ENCODE results near the gene COL18A1. TPM values are rescaled to one million over a fixed set of nuclear protein-coding genes. Genes with fewer than 3 reads are reported as not detected.

COL18A1 gene
- polyA plus RNA-seq, 1 experiment, result 25.3 TPM

DNA sequence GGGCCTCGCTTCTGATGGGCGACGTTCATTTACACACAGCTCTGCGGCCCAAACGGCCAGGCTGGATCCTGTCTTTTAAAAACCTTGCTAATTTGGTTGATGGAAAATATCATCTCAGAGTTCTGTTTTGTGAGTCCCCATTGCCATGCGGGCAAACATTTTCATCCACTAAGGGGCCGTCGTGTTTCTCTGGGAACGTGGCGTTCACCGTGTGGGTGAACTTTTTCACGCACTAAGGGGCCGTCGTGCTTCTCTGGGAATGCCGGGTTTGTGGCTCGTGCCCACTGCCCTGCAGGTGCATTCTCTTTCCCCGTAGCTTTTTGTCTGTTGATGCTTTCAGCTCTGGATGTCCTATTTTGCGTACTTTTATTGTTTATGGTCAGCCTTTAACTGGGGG, 6.8 kb downstream of the COL18A1 start:
- ChIA-PET POLR2A (interaction anchor here (0.7 kb wide), 1 partner anchor 117 kb away, joined by 8 read pairs; no protein-coding TSS in a partner anchor), CTCF (interaction anchor here (1.0 kb wide), 1 partner anchor 103 kb away, joined by 3 read pairs; no protein-coding TSS in a partner anchor)
- TF ChIP-seq, protein P1, sequence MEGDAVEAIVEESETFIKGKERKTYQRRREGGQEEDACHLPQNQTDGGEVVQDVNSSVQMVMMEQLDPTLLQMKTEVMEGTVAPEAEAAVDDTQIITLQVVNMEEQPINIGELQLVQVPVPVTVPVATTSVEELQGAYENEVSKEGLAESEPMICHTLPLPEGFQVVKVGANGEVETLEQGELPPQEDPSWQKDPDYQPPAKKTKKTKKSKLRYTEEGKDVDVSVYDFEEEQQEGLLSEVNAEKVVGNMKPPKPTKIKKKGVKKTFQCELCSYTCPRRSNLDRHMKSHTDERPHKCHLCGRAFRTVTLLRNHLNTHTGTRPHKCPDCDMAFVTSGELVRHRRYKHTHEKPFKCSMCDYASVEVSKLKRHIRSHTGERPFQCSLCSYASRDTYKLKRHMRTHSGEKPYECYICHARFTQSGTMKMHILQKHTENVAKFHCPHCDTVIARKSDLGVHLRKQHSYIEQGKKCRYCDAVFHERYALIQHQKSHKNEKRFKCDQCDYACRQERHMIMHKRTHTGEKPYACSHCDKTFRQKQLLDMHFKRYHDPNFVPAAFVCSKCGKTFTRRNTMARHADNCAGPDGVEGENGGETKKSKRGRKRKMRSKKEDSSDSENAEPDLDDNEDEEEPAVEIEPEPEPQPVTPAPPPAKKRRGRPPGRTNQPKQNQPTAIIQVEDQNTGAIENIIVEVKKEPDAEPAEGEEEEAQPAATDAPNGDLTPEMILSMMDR (IDR thresholded peaks at IDR 0.05; ENCODE audit: low read depth, low read length), result no peak

DNA sequence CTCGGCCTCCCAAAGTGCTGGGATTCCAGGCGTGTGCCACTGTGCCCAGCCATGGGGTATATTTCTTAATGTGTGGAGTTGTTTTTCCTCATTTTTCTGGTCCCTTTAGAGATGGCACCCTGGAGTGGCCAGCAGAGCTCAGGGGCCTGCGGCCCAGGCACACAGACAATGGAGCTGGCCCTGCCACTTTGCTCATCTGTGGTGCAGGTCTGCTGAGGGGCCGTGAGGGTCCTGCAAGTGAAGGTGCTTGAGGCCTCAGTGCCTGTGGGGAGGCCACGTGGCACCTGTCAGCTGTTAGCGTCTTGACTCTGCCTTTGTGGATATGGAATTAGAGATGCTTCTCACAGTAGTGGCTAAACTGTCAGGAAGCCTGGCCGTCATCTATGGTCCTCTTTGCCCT, 7.5 kb downstream of the COL18A1 start:
- no peak for DNase-seq (ENCODE audit: low read depth, low spot score)
- CTCF ChIA-PET, result interaction anchor here (0.6 to 1.0 kb wide), 2 partner anchors 37 to 103 kb away, joined by 3 read pairs; no protein-coding TSS in a partner anchor
- TF ChIP-seq, protein P1 (IDR thresholded peaks at IDR 0.05; ENCODE audit: low read depth, low read length), result no peak
- no peak overlapping the region for H3K27ac ChIP-seq (ENCODE audit: low read depth, low read length)
- H3K4me3 ChIP-seq (ENCODE audit: low read depth, low read length), result no peak overlapping the region
- POLR2A ChIA-PET, result no interaction called here
- no peaks in the 10 kb centered on the region for H3K27me3 ChIP-seq (ENCODE audit: control insufficient read depth, insufficient read depth, low read length)
- H3K9me3 ChIP-seq (ENCODE audit: control insufficient read depth, insufficient read depth, low read length), result no peaks in the 10 kb centered on the region

More for the DNA sequence above, 6.8 kb downstream of the COL18A1 start:
- Histone ChIP-seq H3K27ac (ENCODE audit: low read depth, low read length) (no peak overlapping the region), H3K27me3 (ENCODE audit: control insufficient read depth, insufficient read depth, low read length) (no peaks in the 10 kb centered on the region), H3K9me3 (ENCODE audit: control insufficient read depth, insufficient read depth, low read length) (no peaks in the 10 kb centered on the region), H3K4me3 (ENCODE audit: low read depth, low read length) (no peak overlapping the region)
- DNase-seq (ENCODE audit: low read depth, low spot score), result no peak

DNA sequence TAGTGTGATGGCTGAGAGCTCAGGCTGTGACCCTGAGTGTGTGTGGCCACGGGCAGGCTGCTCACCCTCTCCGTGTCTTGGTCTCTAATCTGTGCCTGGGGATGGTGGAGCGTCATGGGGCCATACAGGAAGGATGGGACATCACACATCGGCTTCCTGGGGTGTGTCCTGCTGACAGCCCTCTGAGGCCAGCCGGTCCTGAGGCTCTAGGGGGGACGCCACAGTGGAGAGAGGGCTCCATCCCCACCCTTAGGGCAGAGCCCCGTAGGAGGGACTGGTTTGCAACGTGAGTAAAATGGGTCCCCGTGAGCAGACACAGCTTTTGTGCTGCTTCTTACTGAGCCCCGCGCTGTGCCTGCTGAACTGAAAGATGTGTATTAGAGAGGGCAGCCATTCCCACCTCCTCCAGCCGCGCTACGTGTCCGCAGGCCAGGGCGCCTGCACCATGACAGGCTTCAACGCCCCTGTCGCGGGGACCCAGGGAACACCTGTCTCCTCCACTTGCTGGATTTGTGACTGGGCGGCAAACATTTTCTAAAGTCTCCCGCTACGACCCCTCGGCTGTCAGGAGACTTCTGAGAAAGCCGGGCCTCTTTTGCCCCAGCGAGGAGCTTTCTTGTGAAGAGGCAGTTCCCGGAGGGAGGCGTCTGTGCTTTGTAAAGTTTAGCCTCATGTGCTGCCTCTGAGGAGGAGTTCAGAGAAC, 8.1 kb downstream of the COL18A1 start:
- CTCF ChIA-PET, result interaction anchor here (0.6 kb wide), 1 partner anchor 36 kb away, joined by 3 read pairs; no protein-coding TSS in a partner anchor
- H3K27ac ChIP-seq (ENCODE audit: low read depth, low read length), result no peak overlapping the region
- TF ChIP-seq, protein P1 (IDR thresholded peaks at IDR 0.05; ENCODE audit: low read depth, low read length), result no peak
- DNase-seq (ENCODE audit: low read depth, low spot score), result no peak
- POLR2A ChIA-PET, result no interaction called here
- H3K9me3 ChIP-seq (ENCODE audit: control insufficient read depth, insufficient read depth, low read length), result no peaks in the 10 kb centered on the region; the same call in 1 of the 2 replicates
- H3K4me3 ChIP-seq (ENCODE audit: low read depth, low read length), result no peak overlapping the region
- H3K27me3 ChIP-seq (ENCODE audit: control insufficient read depth, insufficient read depth, low read length), result no peaks in the 10 kb centered on the region

- TF ChIP-seq, protein P1 (IDR thresholded peaks at IDR 0.05; ENCODE audit: low read depth, low read length), result no peak
- ChIA-PET CTCF (no interaction called here), POLR2A (no interaction called here)
- H3K27me3 ChIP-seq (ENCODE audit: control insufficient read depth, insufficient read depth, low read length), result no peaks in the 10 kb centered on the region
- no peak overlapping the region for H3K27ac ChIP-seq (ENCODE audit: low read depth, low read length)
- DNase-seq (ENCODE audit: low read depth, low spot score), result no peak
- no peak overlapping the region for H3K4me3 ChIP-seq (ENCODE audit: low read depth, low read length)
- H3K9me3 ChIP-seq (ENCODE audit: control insufficient read depth, insufficient read depth, low read length), result no peaks in the 10 kb centered on the region; the same call in 1 of the 2 replicates
These were observed 9.0 kb downstream of the COL18A1 start for GRCh38 chr21:45413922-45414321.

- no peak overlapping the region for H3K27ac ChIP-seq (ENCODE audit: low read depth, low read length)
- ChIA-PET CTCF (no interaction called here), POLR2A (no interaction called here)
- H3K27me3 ChIP-seq (ENCODE audit: control insufficient read depth, insufficient read depth, low read length), result no peaks in the 10 kb centered on the region
- no peak for DNase-seq (ENCODE audit: low read depth, low spot score)
- TF ChIP-seq, protein P1 (IDR thresholded peaks at IDR 0.05; ENCODE audit: low read depth, low read length), result no peak
- H3K9me3 ChIP-seq (ENCODE audit: control insufficient read depth, insufficient read depth, low read length), result no peaks in the 10 kb centered on the region; the same call in 1 of the 2 replicates
- H3K4me3 ChIP-seq (ENCODE audit: low read depth, low read length), result no peak overlapping the region
These were observed 9.6 kb downstream of the COL18A1 start for GRCh38 chr21:45414396-45415187.
